Stimulated activated CD8-positive, alpha-beta memory T cell treated with anti-CD3 and anti-CD28 coated beads, Interleukin-15, amount 100 ng/mL, for 24 hours (primary cell): ENCODE data around the gene SCAF1.
A peak's percentile ranks its signal among the peaks of the same experiment; 100 is the strongest.

ENCODE experiments used
- DNase-seq: peaks from one replicate; pipeline ENCODE4 v3.0.0-alpha.2; 2020; ENCODE audit warnings: low read depth

The SCAF1 gene

GRCh38 chr19:49665351-49666119, 23.5 kb downstream of the SCAF1 start, which contains the start of the genes BCL2L12 and IRF3:
Gene BCL2L12 (plus strand): TSS chr19:49665933. CDS start chr19:49666693, 760 bp downstream.
Gene IRF3 (minus strand): TSS chr19:49665857. CDS start chr19:49664838, 1,019 bp downstream.
- DNase-seq, result peak; percentile 96

GRCh38 chr19:49666120-49666444, 24.1 kb downstream of the SCAF1 start:
- DNase-seq, result no peak

- DNase-seq, result no peak
Measured at GRCh38 chr19:49667473-49667872, 25.5 kb downstream of the SCAF1 start.

- DNase-seq, result no peak
Measured at GRCh38 chr19:49669516-49669915, 27.5 kb downstream of the SCAF1 start.

- DNase-seq, result peak; percentile 62
Measured at GRCh38 chr19:49672131-49672919, 30.3 kb downstream of the SCAF1 start.

GRCh38 chr19:49676136-49676783, 34.3 kb downstream of the SCAF1 start:
- no peak for DNase-seq

GRCh38 chr19:49676784-49677230, 34.8 kb downstream of the SCAF1 start:
- peak; percentile 86 for DNase-seq

GRCh38 chr19:49677231-49677900, 35.4 kb downstream of the SCAF1 start, which contains the start of gene PRMT1:
Gene PRMT1 (plus strand): TSS chr19:49677271. CDS start chr19:49677281, 10 bp downstream.
- peak; percentile 37 for DNase-seq

- DNase-seq, result peak; percentile 46
Measured at GRCh38 chr19:49677901-49678674, 36.1 kb downstream of the SCAF1 start.

GRCh38 chr19:49678985-49679770, 37.2 kb downstream of the SCAF1 start:
- no peak for DNase-seq

- no peak for DNase-seq
Measured at GRCh38 chr19:49679771-49680413, 37.9 kb downstream of the SCAF1 start.

GRCh38 chr19:49680421-49681351, 38.7 kb downstream of the SCAF1 start:
- DNase-seq, result peak; percentile 98

GRCh38 chr19:49681830-49682229, 39.8 kb downstream of the SCAF1 start:
- DNase-seq, result no peak

- DNase-seq, result no peak
Measured at GRCh38 chr19:49682274-49682673, 40.3 kb downstream of the SCAF1 start.

GRCh38 chr19:49683814-49684250, 41.8 kb downstream of the SCAF1 start:
- DNase-seq, result no peak

GRCh38 chr19:49684251-49684982, 42.4 kb downstream of the SCAF1 start:
- DNase-seq, result no peak

- no peak for DNase-seq
Measured at GRCh38 chr19:49684983-49685553, 43.1 kb downstream of the SCAF1 start.
